AG04449 (cell line): ENCODE data around the gene DISC1.

ENCODE experiments used
- CTCF ChIA-PET: fragments of 350-600 bp; formaldehyde crosslinking; extraction: SDS; loops from one replicate; lab custom pipeline; 2021; ENCODE audit warnings: antibody characterized with exemption; lab: Yijun Ruan, JAX
- POLR2A ChIA-PET: fragments of 400-600, 350-600 bp; formaldehyde crosslinking; extraction: SDS; loops from one replicate; lab custom pipeline; 2020; ENCODE audit warnings: antibody characterized with exemption, inconsistent platforms; lab: Yijun Ruan, JAX
- DNase-seq: peaks from one replicate; pipeline ENCODE4 v3.0.0-alpha.2; 2010; ENCODE audit warnings: low read depth, low spot score
- H3K4me3 ChIP-seq: 2 replicates; pipeline ENCODE4 v1.5.1; 2011; ENCODE audit warnings: low read depth, mild to moderate bottlenecking, control low read depth, low read length
- CTCF ChIP-seq: IDR thresholded peaks from one replicate; pipeline ENCODE4 v1.5.1; 2011; ENCODE audit warnings: mild to moderate bottlenecking, moderate library complexity, low read length, control low read depth, inconsistent platforms; ENCODE audit not compliant: insufficient read depth; ENCODE audit errors: missing control alignments

DISC1 gene

GRCh38 chr1:231991231-231991630 is 364.6 kb downstream of the DISC1 start:
- TF ChIP-seq CTCF, result no peak
- CTCF ChIA-PET, result no interaction called here
- H3K4me3 ChIP-seq, result no peak overlapping the region
- DNase-seq, result no peak
- POLR2A ChIA-PET, result no interaction called here

GRCh38 chr1:231993968-231994455 is 367.4 kb downstream of the DISC1 start:
- no peak overlapping the region for H3K4me3 ChIP-seq
- no peak for TF ChIP-seq CTCF
- ChIA-PET POLR2A (no interaction called here), CTCF (interaction anchor here (0.7 kb wide), 1 partner anchor 128 kb away, joined by 3 read pairs; no protein-coding TSS in a partner anchor)
- DNase-seq, result no peak

GRCh38 chr1:231998791-231999190 is 372.2 kb downstream of the DISC1 start:
- POLR2A ChIA-PET, result no interaction called here
- TF ChIP-seq CTCF, result no peak
- CTCF ChIA-PET, result no interaction called here
- no peak overlapping the region for H3K4me3 ChIP-seq
- no peak for DNase-seq

GRCh38 chr1:232005300-232005699 is 378.7 kb downstream of the DISC1 start:
- TF ChIP-seq CTCF, result no peak
- no peak overlapping the region for H3K4me3 ChIP-seq
- ChIA-PET CTCF (no interaction called here), POLR2A (no interaction called here)
- DNase-seq, result no peak

- DNase-seq, result no peak
These were observed 383.2 kb downstream of the DISC1 start for GRCh38 chr1:232009741-232010140.

GRCh38 chr1:232011961-232012360 is 385.4 kb downstream of the DISC1 start:
- DNase-seq, result peak; percentile 26
- no peak for TF ChIP-seq CTCF
- POLR2A ChIA-PET, result no interaction called here

More at GRCh38 chr1:232009741-232010140, 383.2 kb downstream of the DISC1 start:
- TF ChIP-seq CTCF, result no peak
- ChIA-PET POLR2A (no interaction called here), CTCF (no interaction called here)
- no peak overlapping the region for H3K4me3 ChIP-seq

More at GRCh38 chr1:232011961-232012360, 385.4 kb downstream of the DISC1 start:
- CTCF ChIA-PET, result interaction anchor here (1.4 kb wide), 1 partner anchor 255 kb away, joined by 3 read pairs; no protein-coding TSS in a partner anchor
- H3K4me3 ChIP-seq, result no peak overlapping the region
